Heart left ventricle (tissue), 16 donors: ENCODE results near the gene BUB3. TPM values are rescaled to one million over a fixed set of nuclear protein-coding genes. Genes with fewer than 3 reads are reported as not detected.

Experiments
- ATAC-seq, 4 donors: fragments of 200-7000 bp; cut with Tn5 transposase; one replicate each; pipeline ENCODE4 v1.9.1; 2020 to 2022; ENCODE audit warnings: moderate library complexity in 4 of 4, mild to moderate bottlenecking in 3 of 4, moderate number of reproducible peaks in 1 of 4
- DNase-seq, 5 donors: peaks; one replicate each; pipeline ENCODE4 v3.0.0-alpha.2; 2020
- H3K27ac ChIP-seq, 12 donors: fragments of 200-600 bp; sonication (generic) in 4 of 12; one replicate each; pipeline versions ENCODE4 v1.5.0 to v1.8.0; 2016 to 2022; ENCODE audit warnings: mild to moderate bottlenecking in 2 of 12
- H3K27me3 ChIP-seq, 9 donors: fragments of 200-600 bp; sonication (generic) in 2 of 9; one replicate each; pipeline versions ENCODE4 v1.5.1 to v1.8.0; 2016 to 2022; ENCODE audit warnings: mild to moderate bottlenecking in 3 of 9
- H3K36me3 ChIP-seq, 9 donors: fragments of 200-600 bp; sonication (generic) in 2 of 9; one replicate each; pipeline versions ENCODE4 v1.5.0 to v1.8.0; 2018 to 2022; ENCODE audit warnings: mild to moderate bottlenecking in 2 of 9
- H3K4me1 ChIP-seq, 12 donors: fragments of 200-600 bp; sonication (generic) in 4 of 12; one replicate each; pipeline versions ENCODE4 v1.5.0 to v1.8.0; 2016 to 2022; ENCODE audit warnings: mild to moderate bottlenecking in 3 of 12
- H3K4me3 ChIP-seq, 12 donors: fragments of 200-600 bp; sonication (generic) in 4 of 12; one replicate each; pipeline versions ENCODE4 v1.5.0 to v1.8.0; 2017 to 2022; ENCODE audit warnings: mild to moderate bottlenecking in 9 of 12, moderate library complexity in 4 of 12
- H3K9me3 ChIP-seq, 12 donors: fragments of 200-600 bp; sonication (generic) in 4 of 12; one replicate each; pipeline versions ENCODE4 v1.5.0 to v1.8.0; 2016 to 2022; ENCODE audit warnings: mild to moderate bottlenecking in 1 of 12
- CTCF ChIP-seq, 12 donors: fragments of 200-600 bp; sonication (generic) in 4 of 12; IDR thresholded peaks; one replicate each; pipeline versions ENCODE4 v1.5.0 to v1.8.0; 2018 to 2022; ENCODE audit warnings: antibody characterized with exemption in 12 of 12, mild to moderate bottlenecking in 5 of 12
- POLR2A ChIP-seq, 2 donors: fragments of 450-650 bp; IDR thresholded peaks; one replicate each; pipeline ENCODE4 v1.6.1; 2017; ENCODE audit warnings: antibody characterized with exemption in 2 of 2, mild to moderate bottlenecking in 2 of 2, moderate library complexity in 2 of 2
- WGBS, 4 donors: extraction: QIAGEN DNeasy Blood & Tissue Kit in 2 of 4; methylation state at CpG; one replicate each; pipeline versions ENCODE4 v1.1.5 to v1.1.7; 2013 to 2018; 5-methylcytosine and 5-hydroxymethylcytosine counted together
- intact Hi-C, 10 donors: fragments of 100-400 bp; cut with DNase I; formaldehyde crosslinking; loops; one replicate each; pipeline versions ENCODE4 v1.11.1 to v1.14.2; 2022
- polyA plus RNA-seq, 2 donors: library from polyadenylated mRNA; stranded (reverse); fragments of 200-250 nt; gene quantifications; one replicate each; pipeline ENCODE4 v1.2.3, GENCODE V29; 2013
- total RNA-seq, 9 donors: library from RNA; depleted of rRNA in 2 of 9; stranded (reverse); fragments of >200 nt in 2 of 9; fragmentation: NEBNext Ultra II Directional in 3 of 9; extraction: Animal tissue kit (Norgen Biotek cat#: 25700) in 3 of 9; gene quantifications; one replicate each; pipeline versions ENCODE4 v1.1.0 to v1.2.4, GENCODE V29; 2016 to 2023
- donor health status: ischemic (EF 13 %, LVEDD 7.1; RV severe dilation, severe dysfunction).
- donor health status: healthy with polysubstance abuse.
- donor health status: DM: no; HTN: yes; CAD: no.
- donor health status: DM: no; HTN: no; CAD: no.
- donor health status: ischemic (EF 25% LVEDD 6.9; RV normal size, moderate dysfunction).
- donor health status: ischemic (EF 25% LVEDD 5.7; RV mildly dilated, moderate dysfunction).
- donor health status: healthy.
- donor health status: DM: yes; HTN: yes; CAD: no.
- donor health status: ischemic (EF 35%, LVEDD 5.7; RV mildly dilated, moderate dysfunction).
- donor health status: nonischemic (EF 11% LVEDD 7.7; RV severe dilation, severe dysfunction).
- donor health status: DM: yes; HTN: yes; CAD: no.
- donor health status: PGD.
- donor health status: ischemic (EF 29% LVEDD 5.4; RV normal size, mild dysfunction).
- donor health status: nonischemic (EF 23%, LVEDD 6.1; RV moderate dilation, normal function).

Gene BUB3
- total and polyA plus RNA-seq, 11 donors = 15.1 to 62.4 (median 38.7) TPM

DNA sequence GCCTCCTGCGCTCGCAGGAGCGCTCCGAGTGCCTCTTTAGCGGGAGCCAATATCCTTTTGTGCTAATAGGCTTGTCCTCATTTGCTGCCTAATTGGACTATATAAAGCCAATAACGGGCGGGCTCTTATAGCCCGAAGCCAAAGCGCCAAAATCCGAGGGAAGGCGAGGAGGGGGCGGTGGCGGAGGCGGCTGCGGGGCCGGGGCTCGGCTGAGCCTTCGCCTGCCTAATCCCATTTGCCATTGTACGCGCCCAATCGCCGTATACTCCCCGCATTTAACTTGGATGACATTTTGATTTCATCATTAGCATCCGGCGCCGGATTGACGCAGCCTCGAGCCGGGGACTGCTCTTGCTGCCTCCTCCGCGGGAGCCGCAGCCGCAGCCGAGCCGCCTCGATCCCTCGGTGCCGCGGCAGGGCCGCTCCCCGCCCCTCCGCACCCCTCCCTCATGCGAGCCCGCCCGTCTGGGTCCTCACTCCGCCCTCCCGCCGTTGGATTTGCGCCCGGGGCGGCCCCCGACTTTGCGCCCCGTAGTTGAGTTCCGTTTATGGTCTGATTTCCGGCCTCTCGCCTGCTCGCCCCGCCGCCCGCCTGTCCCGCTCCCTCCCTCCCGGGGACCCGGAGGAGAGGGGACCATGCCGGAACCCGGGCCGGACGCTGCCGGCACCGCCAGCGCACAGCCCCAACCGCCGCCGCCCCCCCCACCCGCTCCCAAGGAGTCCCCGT lies 18.6 kb upstream of the BUB3 start, which contains the start of gene HMX3:
Gene HMX3 (plus strand): TSS at position 556 of the 727 bp plus-strand sequence. CDS start 81 bp downstream, at position 637.
- Histone ChIP-seq H3K36me3 (no peaks in the 10 kb centered on the region), H3K27me3 (peaks cover 86 to 100% (median 99%) of the 10 kb centered on the region in 9 donors), H3K27ac (no peak within 1 kb of the TSS), H3K4me3 (peak within 1 kb of the TSS; percentile 19 to 56 (median 46)), H3K9me3 (no peaks in the 10 kb centered on the region), H3K4me1 (peaks cover 9 to 66% (median 44%) of the 10 kb centered on the region in 12 donors)
- ATAC-seq (no peak), DNase-seq (no peak)
- WGBS, 4 donors = 1% methylated on average over 36 to 76 of the region's 76 CpGs
- intact Hi-C loops = loop anchor here in 2 of 10 donors (10.0 kb wide), 2 partner anchors 249 to 829 kb away; no protein-coding TSS in a partner anchor
- TF ChIP-seq POLR2A (IDR thresholded peaks at IDR 0.05) (no peak), CTCF (IDR thresholded peaks at IDR 0.05) (no peak)

DNA sequence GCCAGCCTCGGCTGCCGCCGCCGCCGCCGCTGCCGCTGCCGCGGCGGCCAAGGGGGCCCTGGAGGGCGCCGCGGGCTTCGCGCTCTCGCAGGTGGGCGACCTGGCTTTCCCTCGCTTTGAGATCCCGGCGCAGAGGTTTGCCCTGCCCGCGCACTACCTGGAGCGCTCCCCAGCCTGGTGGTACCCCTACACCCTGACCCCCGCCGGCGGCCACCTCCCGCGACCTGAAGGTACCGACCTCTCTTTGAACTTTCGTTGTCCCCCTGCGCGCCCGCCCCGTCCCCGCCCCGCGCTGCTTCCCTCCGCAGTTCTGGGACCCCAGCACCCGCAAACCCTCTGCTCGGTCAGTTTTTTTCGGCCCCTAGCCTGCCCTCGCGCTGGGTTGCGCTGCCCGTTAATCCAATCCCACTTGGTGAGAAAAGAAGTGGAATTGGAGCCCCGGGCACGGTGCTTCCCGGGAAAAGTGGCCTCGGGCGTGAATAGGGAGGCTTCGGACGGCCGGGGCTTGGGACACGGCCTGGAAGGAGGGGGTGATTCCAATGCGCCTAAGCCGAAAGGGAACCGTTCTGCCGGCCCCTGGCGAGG lies 17.9 kb upstream of the BUB3 start:
- no peak overlapping the region for H3K27ac ChIP-seq
- intact Hi-C loops = loop anchor here in 2 of 10 donors (10.0 kb wide), 2 partner anchors 248 to 828 kb away; no protein-coding TSS in a partner anchor
- 1 to 2% (median 1%) methylated on average over 22 to 59 of the region's 59 CpGs for WGBS, 4 donors
- H3K4me3 ChIP-seq = peak overlapping the region in 11 of 12 donors; percentile 5 to 56 (median 44)
- DNase-seq = no peak
- TF ChIP-seq POLR2A (IDR thresholded peaks at IDR 0.05) = no peak
- no peak for TF ChIP-seq CTCF (IDR thresholded peaks at IDR 0.05)
- H3K27me3 ChIP-seq = peaks cover 85 to 100% (median 100%) of the 10 kb centered on the region in 9 donors
- no peaks in the 10 kb centered on the region for H3K9me3 ChIP-seq
- H3K4me1 ChIP-seq = peaks cover 9 to 66% (median 44%) of the 10 kb centered on the region in 12 donors
- ATAC-seq = no peak
- no peaks in the 10 kb centered on the region for H3K36me3 ChIP-seq

GRCh38 chr10:123136806-123137642 lies 17.2 kb upstream of the BUB3 start:
- Histone ChIP-seq H3K27me3 (peaks cover 91 to 100% (median 100%) of the 10 kb centered on the region in 9 donors), H3K4me1 (peaks cover 9 to 66% (median 44%) of the 10 kb centered on the region in 12 donors), H3K36me3 (no peaks in the 10 kb centered on the region), H3K9me3 (no peaks in the 10 kb centered on the region), H3K4me3 (peak overlapping the region in 11 of 12 donors; percentile 5 to 56 (median 23)), H3K27ac (no peak overlapping the region)
- ATAC-seq = no peak
- TF ChIP-seq CTCF (IDR thresholded peaks at IDR 0.05) = no peak
- DNase-seq = no peak
- WGBS, 4 donors = 0 to 2% (median 1%) methylated on average over 26 to 83 of the region's 83 CpGs
- intact Hi-C loops = loop anchor here in 2 of 10 donors (10.0 kb wide), 2 partner anchors 248 to 828 kb away; no protein-coding TSS in a partner anchor
